ENCODE data around the gene GRID2.

- TF ChIP-seq CTCF (IDR thresholded peaks at IDR 0.05): no peak
- no peak for TF ChIP-seq POLR2A (IDR thresholded peaks at IDR 0.05)
Measured at GRCh38 chr4:93776386-93777080, 1472.8 kb downstream of the GRID2 start.
